Tibial nerve (tissue), 4 donors: Measurements from ENCODE around the gene PLA2G2F. TPM values are rescaled to one million over a fixed set of nuclear protein-coding genes. Genes with fewer than 3 reads are reported as not detected.

Source experiments
- DNase-seq, 2 donors: peaks; one replicate each; pipeline ENCODE4 v3.0.0-alpha.2; 2019; ENCODE audit warnings: low spot score in 2 of 2
- H3K27ac ChIP-seq, 4 donors: fragments of 200-600 bp; sonication (generic) in 3 of 4; one replicate each; pipeline ENCODE4 v1.5.1; 2017 to 2019; ENCODE audit warnings: mild to moderate bottlenecking in 1 of 4
- H3K27me3 ChIP-seq, 2 donors: fragments of 200-600 bp; sonication (generic) in 1 of 2; one replicate each; pipeline versions ENCODE4 v1.5.1 to v1.6.0; 2017 to 2019
- H3K36me3 ChIP-seq, 3 donors: fragments of 200-600 bp; sonication (generic); one replicate each; pipeline ENCODE4 v1.5.1; 2018 to 2019
- H3K4me1 ChIP-seq, 4 donors: fragments of 200-600 bp; sonication (generic) in 3 of 4; one replicate each; pipeline ENCODE4 v1.5.1; 2017 to 2019
- H3K4me3 ChIP-seq, 4 donors: fragments of 200-600 bp; sonication (generic) in 3 of 4; one replicate each; pipeline ENCODE4 v1.5.1; 2017 to 2019; ENCODE audit warnings: mild to moderate bottlenecking in 1 of 4, moderate library complexity in 1 of 4
- H3K9me3 ChIP-seq, 4 donors: fragments of 200-600 bp; sonication (generic) in 3 of 4; one replicate each; pipeline ENCODE4 v1.5.1; 2017 to 2019
- CTCF ChIP-seq, 5 experiments: fragments of 200-600 bp in 3 of 5; fragments of 450-650 bp in 2 of 5; sonication (generic) in 3 of 5; IDR thresholded peaks; one replicate each; pipeline ENCODE4 v1.5.1; 2016 to 2019; ENCODE audit warnings: antibody characterized with exemption in 5 of 5, mild to moderate bottlenecking in 3 of 5, moderate library complexity in 2 of 5
- EP300 ChIP-seq, 2 donors: sonication (generic); formaldehyde crosslinking; IDR thresholded peaks; one replicate each; pipeline ENCODE4 v1.6.1; 2017; ENCODE audit warnings: antibody characterized with exemption in 2 of 2, mild to moderate bottlenecking in 1 of 2
- POLR2A ChIP-seq, 2 donors: fragments of 450-650 bp; IDR thresholded peaks; one replicate each; pipeline ENCODE4 v1.6.1; 2017; ENCODE audit warnings: antibody characterized with exemption in 2 of 2, mild to moderate bottlenecking in 2 of 2, moderate library complexity in 2 of 2
- WGBS, 2 donors: methylation state at CpG; one replicate each; pipeline ENCODE4 v1.1.5; 2018; 5-methylcytosine and 5-hydroxymethylcytosine counted together
- total RNA-seq, 4 donors: library from RNA; depleted of rRNA; stranded (reverse); fragments of >200 nt; gene quantifications; one replicate each; pipeline ENCODE4 v1.1.0, GENCODE V29; 2016

Gene PLA2G2F
- total RNA-seq, 4 donors from 2014 or later = not detected

DNA sequence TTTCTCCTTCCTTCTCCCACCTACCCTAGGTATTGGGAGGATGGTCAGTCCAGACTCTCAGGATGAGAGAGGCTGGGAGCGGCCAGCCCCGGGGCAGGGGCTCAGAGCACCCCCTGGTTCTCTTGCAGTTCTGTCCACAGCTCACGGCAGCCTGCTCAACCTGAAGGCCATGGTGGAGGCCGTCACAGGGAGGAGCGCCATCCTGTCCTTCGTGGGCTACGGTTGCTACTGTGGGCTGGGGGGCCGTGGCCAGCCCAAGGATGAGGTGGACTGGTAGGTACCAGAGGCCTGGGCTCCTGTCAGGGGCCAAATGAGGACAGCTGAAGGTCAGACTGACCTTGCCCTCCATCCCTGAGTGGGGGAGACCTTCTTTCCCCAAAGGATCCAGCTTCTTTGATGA lies 4.2 kb downstream of the PLA2G2F start:
- WGBS, 2 donors = 92 to 95% methylated on average over 8 of the region's 8 CpGs
- no peak overlapping the region for H3K27ac ChIP-seq
- no peak overlapping the region for H3K4me3 ChIP-seq
- no peaks in the 10 kb centered on the region for H3K9me3 ChIP-seq
- no peaks in the 10 kb centered on the region for H3K36me3 ChIP-seq
- H3K27me3 ChIP-seq = no peaks in the 10 kb centered on the region
- DNase-seq = no peak
- no peaks in the 10 kb centered on the region for H3K4me1 ChIP-seq
- TF ChIP-seq CTCF (IDR thresholded peaks at IDR 0.05) = no peak
- no peak for TF ChIP-seq EP300 (IDR thresholded peaks at IDR 0.05)
- no peak for TF ChIP-seq POLR2A (IDR thresholded peaks at IDR 0.05)

DNA sequence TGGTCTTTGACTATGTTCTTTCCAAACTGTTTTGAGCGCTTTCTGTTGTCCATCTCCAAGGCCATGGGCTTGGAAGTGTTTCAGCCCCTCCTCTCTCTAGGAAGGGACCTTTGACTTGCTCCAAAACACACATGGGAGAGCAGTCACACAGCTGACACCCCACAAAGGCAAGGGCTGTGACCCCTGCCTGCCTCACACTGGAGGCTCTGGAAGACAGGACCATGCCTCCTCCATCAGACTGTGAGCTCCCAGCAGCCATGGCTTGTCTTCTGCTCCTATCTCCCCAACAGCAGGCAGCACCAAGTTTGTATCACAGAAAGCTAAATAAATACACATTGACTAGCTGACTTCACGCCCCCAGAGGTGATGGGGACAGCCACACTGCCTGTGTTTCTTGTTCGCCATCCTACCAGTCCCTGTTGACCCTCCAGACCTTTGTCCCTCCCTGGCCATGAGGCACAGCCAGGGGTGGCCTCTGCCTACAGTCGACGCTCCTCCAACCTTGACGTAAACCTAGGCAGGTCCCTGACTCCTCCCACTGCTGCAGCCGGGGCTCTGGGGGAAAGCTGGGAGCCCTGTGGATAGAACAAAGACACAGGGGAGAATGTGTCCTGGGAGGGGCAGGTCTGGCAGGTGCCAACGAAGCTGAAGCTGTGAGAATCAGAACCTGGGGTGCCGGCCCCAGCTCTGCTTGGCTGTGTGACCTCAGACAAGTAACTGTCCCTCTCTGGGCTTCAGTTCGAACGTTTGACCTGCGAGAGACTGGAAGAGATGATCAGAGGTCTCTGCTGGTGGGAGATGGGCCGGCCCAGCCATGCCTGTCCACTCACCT lies 4.8 kb downstream of the PLA2G2F start:
- Histone ChIP-seq H3K4me3 (no peak overlapping the region), H3K27me3 (no peaks in the 10 kb centered on the region), H3K9me3 (no peaks in the 10 kb centered on the region), H3K27ac (no peak overlapping the region), H3K4me1 (no peaks in the 10 kb centered on the region), H3K36me3 (no peaks in the 10 kb centered on the region)
- TF ChIP-seq CTCF (IDR thresholded peaks at IDR 0.05) (no peak), EP300 (IDR thresholded peaks at IDR 0.05) (no peak), POLR2A (IDR thresholded peaks at IDR 0.05) (no peak)
- no peak for DNase-seq
- 65 to 81% methylated on average over 8 to 13 of the region's 13 CpGs for WGBS, 2 donors

- H3K27me3 ChIP-seq = no peaks in the 10 kb centered on the region
- H3K4me3 ChIP-seq = no peak overlapping the region
- H3K27ac ChIP-seq = no peak overlapping the region
- H3K36me3 ChIP-seq = no peaks in the 10 kb centered on the region
- WGBS, 2 donors = 80 to 84% methylated on average over 13 of the region's 13 CpGs
- no peak for TF ChIP-seq CTCF (IDR thresholded peaks at IDR 0.05)
- TF ChIP-seq POLR2A (IDR thresholded peaks at IDR 0.05) = no peak
- no peak for TF ChIP-seq EP300 (IDR thresholded peaks at IDR 0.05)
- peaks cover 0 to 13% (median 10%) of the 10 kb centered on the region in 4 donors for H3K4me1 ChIP-seq
- no peaks in the 10 kb centered on the region for H3K9me3 ChIP-seq
- no peak for DNase-seq
Measured at GRCh38 chr1:20147846-20148570, 8.9 kb downstream of the PLA2G2F start.

- peaks cover 0 to 15% (median 10%) of the 10 kb centered on the region in 4 donors for H3K4me1 ChIP-seq
- TF ChIP-seq CTCF (IDR thresholded peaks at IDR 0.05) = no peak
- no peaks in the 10 kb centered on the region for H3K27me3 ChIP-seq
- no peak overlapping the region for H3K4me3 ChIP-seq
- H3K9me3 ChIP-seq = no peaks in the 10 kb centered on the region
- 79 to 86% methylated on average over 12 to 13 of the region's 13 CpGs for WGBS, 2 donors
- no peaks in the 10 kb centered on the region for H3K36me3 ChIP-seq
- no peak overlapping the region for H3K27ac ChIP-seq
- DNase-seq = no peak
Measured at GRCh38 chr1:20148571-20149500, 9.7 kb downstream of the PLA2G2F start.
